Activated B cell treated with CpG ODN at 0.5 μM for 24 hours (primary cell): ENCODE data around the gene SPRN. TPM values are rescaled to one million over a fixed set of nuclear protein-coding genes. Genes with fewer than 3 reads are reported as not detected.
"Not testable (repeated sequence)": the region's sequence is repeated elsewhere in the genome, so short reads cannot be mapped to it uniquely, and the experiment has no call there.

Experiments
- ATAC-seq: fragments of 200-7000 bp; cut with Tn5 transposase; one replicate; pipeline ENCODE4 v1.10.0; 2021; ENCODE audit warnings: low read depth, mild to moderate bottlenecking, moderate library complexity
- CTCF ChIA-PET: fragments of 350-600 bp; sonication (Branson Sonifier 250); formaldehyde crosslinking; loops from one replicate; lab custom pipeline; 2021; ENCODE audit warnings: antibody characterized with exemption; lab: Charles Lee
- POLR2A ChIA-PET: fragments of 350-600 bp; sonication (Branson Sonifier 250); formaldehyde crosslinking; loops from one replicate; lab custom pipeline; 2021; ENCODE audit warnings: antibody characterized with exemption; lab: Charles Lee
- DNase-seq: peaks from one replicate; pipeline ENCODE4 v3.0.0; 2022
- H3K27ac Mint-ChIP-seq: one replicate; pipeline ENCODE4 v1.8.0; 2020; ENCODE audit warnings: mixed read lengths
- H3K27me3 Mint-ChIP-seq: one replicate; pipeline ENCODE4 v1.8.0; 2021; ENCODE audit warnings: mixed read lengths
- H3K36me3 Mint-ChIP-seq: one replicate; pipeline ENCODE4 v1.8.0; 2021; ENCODE audit warnings: low read depth, mixed read lengths
- H3K4me1 Mint-ChIP-seq: one replicate; pipeline ENCODE4 v1.8.0; 2021; ENCODE audit warnings: mixed read lengths
- H3K4me3 Mint-ChIP-seq: one replicate; pipeline ENCODE4 v1.8.0; 2020; ENCODE audit warnings: mild to moderate bottlenecking, mixed read lengths
- H3K9me3 Mint-ChIP-seq: one replicate; pipeline ENCODE4 v1.8.0; 2020; ENCODE audit warnings: mixed read lengths
- CTCF ChIP-seq: fragments of 200-600 bp; IDR thresholded peaks from one replicate; pipeline ENCODE4 v1.8.0; 2022; ENCODE audit warnings: antibody characterized with exemption, mild to moderate bottlenecking
- intact Hi-C: fragments of 100-400 bp; cut with micrococcal nuclease; formaldehyde crosslinking; loops from one replicate; pipeline ENCODE4 v1.15.1; 2024
- total RNA-seq: library from RNA; stranded (reverse); gene quantifications from 2 replicates; pipeline ENCODE4 v1.2.3, GENCODE V29; 2022

The SPRN gene
- not detected in 2 replicates for total RNA-seq

- CTCF ChIA-PET, DNase-seq, ATAC-seq, intact Hi-C loops, H3K27me3 Mint-ChIP-seq, POLR2A ChIA-PET, H3K4me1 Mint-ChIP-seq, H3K27ac Mint-ChIP-seq, H3K9me3 Mint-ChIP-seq: not testable (repeated sequence)
- H3K4me3 Mint-ChIP-seq = peak within 1 kb of the TSS; percentile 64
- peaks cover 11% of the 10 kb centered on the region for H3K36me3 Mint-ChIP-seq
Observed at GRCh38 chr10:133424601-133425000, at the start of gene SPRN. SPRN (minus strand) TSS chr10:133424625; CDS start chr10:133423681, 944 bp downstream.

- Mint-ChIP-seq H3K9me3 (peaks cover 6% of the 10 kb centered on the region), H3K4me1 (peaks cover 2% of the 10 kb centered on the region), H3K27ac (no peak overlapping the region), H3K27me3 (peaks cover 2% of the 10 kb centered on the region), H3K36me3 (peaks cover 5% of the 10 kb centered on the region), H3K4me3 (no peak overlapping the region)
- TF ChIP-seq CTCF = no peak
- POLR2A ChIA-PET = no interaction called here
- CTCF ChIA-PET = no interaction called here
- DNase-seq (no peak), ATAC-seq (no peak)
- intact Hi-C loops = no loop called here
Observed at GRCh38 chr10:133474027-133474426, 49.6 kb upstream of the SPRN start.

GRCh38 chr10:133473270-133473669 is 48.8 kb upstream of the SPRN start:
- peaks cover 7% of the 10 kb centered on the region for H3K9me3 Mint-ChIP-seq
- H3K27ac Mint-ChIP-seq = no peak overlapping the region
- DNase-seq (no peak), ATAC-seq (no peak)
- ChIA-PET CTCF (no interaction called here), POLR2A (no interaction called here)
- peaks cover 2% of the 10 kb centered on the region for H3K27me3 Mint-ChIP-seq
- intact Hi-C loops = no loop called here
- H3K4me1 Mint-ChIP-seq = peaks cover 2% of the 10 kb centered on the region
- no peak overlapping the region for H3K4me3 Mint-ChIP-seq
- no peak for TF ChIP-seq CTCF
- H3K36me3 Mint-ChIP-seq = peaks cover 7% of the 10 kb centered on the region

- no peak overlapping the region for H3K4me3 Mint-ChIP-seq
- CTCF ChIA-PET = no interaction called here
- H3K36me3 Mint-ChIP-seq = peaks cover 12% of the 10 kb centered on the region
- no peak overlapping the region for H3K27ac Mint-ChIP-seq
- intact Hi-C loops = no loop called here
- ATAC-seq (no peak), DNase-seq (no peak)
- H3K27me3 Mint-ChIP-seq = no peaks in the 10 kb centered on the region
- no peak for TF ChIP-seq CTCF
- peaks cover 2% of the 10 kb centered on the region for H3K4me1 Mint-ChIP-seq
- POLR2A ChIA-PET = no interaction called here
- peaks cover 7% of the 10 kb centered on the region for H3K9me3 Mint-ChIP-seq
Observed at GRCh38 chr10:133471300-133472109, 47.1 kb upstream of the SPRN start.

- POLR2A ChIA-PET, DNase-seq, H3K27ac Mint-ChIP-seq, H3K4me3 Mint-ChIP-seq, H3K27me3 Mint-ChIP-seq, ATAC-seq, intact Hi-C loops, H3K9me3 Mint-ChIP-seq, H3K4me1 Mint-ChIP-seq, CTCF ChIA-PET: not testable (repeated sequence)
- peaks cover 12% of the 10 kb centered on the region for H3K36me3 Mint-ChIP-seq
Observed at GRCh38 chr10:133469205-133469604, 44.8 kb upstream of the SPRN start.

- no peak for TF ChIP-seq CTCF
- Mint-ChIP-seq H3K27ac (no peak overlapping the region), H3K4me3 (no peak overlapping the region), H3K9me3 (peaks cover 4% of the 10 kb centered on the region), H3K4me1 (no peaks in the 10 kb centered on the region), H3K27me3 (no peaks in the 10 kb centered on the region), H3K36me3 (peaks cover 12% of the 10 kb centered on the region)
- intact Hi-C loops = no loop called here
- ChIA-PET CTCF (no interaction called here), POLR2A (no interaction called here)
- ATAC-seq (no peak), DNase-seq (no peak)
Observed at GRCh38 chr10:133467286-133467911, 43.0 kb upstream of the SPRN start.
